GM23338 (cell line): ENCODE measurements around the gene KMT2C. TPM values are rescaled to one million over a fixed set of nuclear protein-coding genes. Genes with fewer than 3 reads are reported as not detected.

Experiments
- ATAC-seq: fragments of 200-7000 bp; cut with Tn5 transposase; 3 replicates; pipeline ENCODE4 v1.9.1; 2020
- DNase-seq: peaks from one replicate; pipeline ENCODE4 v3.0.0-alpha.2; 2015; ENCODE audit warnings: low spot score
- H2AFZ ChIP-seq: fragments of 200-600 bp; sonication (generic); 2 replicates; pipeline ENCODE4 v1.8.0; 2016; ENCODE audit warnings: antibody characterized with exemption, mild to moderate bottlenecking, moderate library complexity
- H3F3A ChIP-seq: fragments of 200-600 bp; sonication (generic); replicated peaks from 2 replicates; pipeline ENCODE4 v1.8.0; 2017; ENCODE audit warnings: antibody characterized with exemption, mixed run types, low read depth
- H3K27ac ChIP-seq: fragments of 200-600 bp; sonication (generic); 2 replicates; pipeline ENCODE4 v1.6.1; 2016; ENCODE audit warnings: low read depth
- H3K27me3 ChIP-seq: fragments of 200-600 bp; sonication (generic); 2 replicates; pipeline ENCODE4 v1.8.0; 2016; ENCODE audit warnings: mild to moderate bottlenecking, mixed run types, moderate library complexity; ENCODE audit not compliant: insufficient read depth
- H3K36me3 ChIP-seq: fragments of 200-600 bp; sonication (generic); 2 replicates; pipeline ENCODE4 v1.8.0; 2016; ENCODE audit warnings: mild to moderate bottlenecking; ENCODE audit not compliant: insufficient read depth
- H3K4me1 ChIP-seq: fragments of 200-600 bp; sonication (generic); 2 replicates; pipeline ENCODE4 v1.8.0; 2016; ENCODE audit warnings: mild to moderate bottlenecking, moderate library complexity; ENCODE audit not compliant: insufficient read depth
- H3K4me2 ChIP-seq: fragments of 200-600 bp; sonication (generic); 2 replicates; pipeline ENCODE4 v1.7.1; 2017; ENCODE audit warnings: mixed run types
- H3K4me3 ChIP-seq: fragments of 200-600 bp; sonication (generic); 2 replicates; pipeline ENCODE4 v1.6.1; 2016; ENCODE audit warnings: mixed run types
- H3K79me2 ChIP-seq: fragments of 200-600 bp; sonication (generic); replicated peaks from 2 replicates; pipeline ENCODE4 v1.8.0; 2017; ENCODE audit warnings: mild to moderate bottlenecking; ENCODE audit not compliant: insufficient read depth
- H3K9me2 ChIP-seq: fragments of 200-600 bp; sonication (generic); 2 replicates; pipeline ENCODE4 v1.8.0; 2017; ENCODE audit not compliant: insufficient read depth
- H4K20me1 ChIP-seq: fragments of 200-600 bp; sonication (generic); replicated peaks from 2 replicates; pipeline ENCODE4 v1.8.0; 2017; ENCODE audit warnings: mild to moderate bottlenecking; ENCODE audit not compliant: insufficient read depth
- H3K27ac Mint-ChIP-seq: 2 replicates; pipeline ENCODE4 v1.8.0; 2020; ENCODE audit warnings: inconsistent platforms, mild to moderate bottlenecking, moderate library complexity, mixed read lengths
- H3K27me3 Mint-ChIP-seq: 3 replicates; pipeline ENCODE4 v1.8.0; 2022; ENCODE audit warnings: low read depth, mild to moderate bottlenecking, moderate library complexity, mixed read lengths, inconsistent platforms; ENCODE audit not compliant: insufficient read depth, poor library complexity
- H3K36me3 Mint-ChIP-seq: 3 replicates; pipeline ENCODE4 v1.8.0; 2021; ENCODE audit warnings: low read depth, mild to moderate bottlenecking, inconsistent platforms, moderate library complexity, mixed read lengths
- H3K4me1 Mint-ChIP-seq: 3 replicates; pipeline ENCODE4 v1.8.0; 2020; ENCODE audit warnings: mild to moderate bottlenecking, inconsistent platforms, mixed read lengths
- H3K4me3 Mint-ChIP-seq: 3 replicates; pipeline ENCODE4 v1.8.0; 2021; ENCODE audit warnings: moderate library complexity, mild to moderate bottlenecking, inconsistent platforms, mixed read lengths
- H3K9me3 Mint-ChIP-seq: 3 replicates; pipeline ENCODE4 v1.8.0; 2020; ENCODE audit warnings: moderate library complexity, mild to moderate bottlenecking, inconsistent platforms, mixed read lengths
- CREB1 ChIP-seq: fragments of 250-450 bp; sonication (Bioruptor Pico); IDR thresholded peaks from 2 replicates; pipeline ENCODE4 v1.5.0; 2020; ENCODE audit warnings: low read depth, mild to moderate bottlenecking, moderate library complexity
- EZH2 ChIP-seq: fragments of 200-600 bp; sonication (generic); IDR thresholded peaks from one replicate; pipeline ENCODE4 v1.8.0; 2017; ENCODE audit warnings: antibody characterized with exemption, mild to moderate bottlenecking, low read depth; ENCODE audit not compliant: unreplicated experiment
- EZH2phosphoT487 ChIP-seq: fragments of 200-600 bp; sonication (generic); IDR thresholded peaks from one replicate; pipeline ENCODE4 v1.8.1; 2018; ENCODE audit warnings: antibody characterized with exemption; ENCODE audit not compliant: unreplicated experiment
- JUNB ChIP-seq: IDR thresholded peaks from one replicate; pipeline ENCODE4 v1.6.1; 2016; ENCODE audit warnings: antibody characterized with exemption; ENCODE audit not compliant: unreplicated experiment
- POLR2AphosphoS5 ChIP-seq: IDR thresholded peaks from 2 replicates; pipeline ENCODE4 v1.6.1; 2016; ENCODE audit warnings: antibody characterized with exemption, low read depth
- STAT1 ChIP-seq: IDR thresholded peaks from one replicate; pipeline ENCODE4 v1.6.1; 2016; ENCODE audit warnings: antibody characterized with exemption; ENCODE audit not compliant: unreplicated experiment
- ZNF114 ChIP-seq: fragments of 250-450 bp; sonication (Bioruptor Pico); IDR thresholded peaks from 2 replicates; pipeline ENCODE4 v1.5.0; 2020; ENCODE audit warnings: mild to moderate bottlenecking, moderate library complexity
- ZNF331 ChIP-seq: fragments of 250-450 bp; sonication (Bioruptor Pico); IDR thresholded peaks from 2 replicates; pipeline ENCODE4 v1.5.0; 2020; ENCODE audit warnings: low read depth, mild to moderate bottlenecking, moderate library complexity
- polyA plus RNA-seq: library from polyadenylated mRNA; unstranded; fragments of >200 nt; fragmentation: Nextera tagmentation; extraction: Ambion mirVana; gene quantifications from 2 replicates; pipeline ENCODE4 v1.2.1, GENCODE V29; 2016
- total RNA-seq: library from RNA; depleted of rRNA; stranded (reverse); fragments of >200 nt; shearing (Covaris generic); gene quantifications from 2 replicates; pipeline ENCODE4 v1.2.3, GENCODE V29; 2014
- TF ChIP-seq, protein P1 (sequence below): IDR thresholded peaks from one replicate; pipeline ENCODE4 v1.6.1; 2018; ENCODE audit warnings: antibody characterized with exemption; ENCODE audit not compliant: unreplicated experiment
- TF ChIP-seq, protein P2 (sequence below): fragments of 250-450 bp; sonication (Bioruptor Pico); IDR thresholded peaks from 2 replicates; pipeline ENCODE4 v1.5.0; 2020; ENCODE audit warnings: mild to moderate bottlenecking, moderate library complexity

KMT2C gene
- total and polyA plus RNA-seq, 2 experiments from 2014 or later: 11.4 to 39.0 TPM

DNA sequence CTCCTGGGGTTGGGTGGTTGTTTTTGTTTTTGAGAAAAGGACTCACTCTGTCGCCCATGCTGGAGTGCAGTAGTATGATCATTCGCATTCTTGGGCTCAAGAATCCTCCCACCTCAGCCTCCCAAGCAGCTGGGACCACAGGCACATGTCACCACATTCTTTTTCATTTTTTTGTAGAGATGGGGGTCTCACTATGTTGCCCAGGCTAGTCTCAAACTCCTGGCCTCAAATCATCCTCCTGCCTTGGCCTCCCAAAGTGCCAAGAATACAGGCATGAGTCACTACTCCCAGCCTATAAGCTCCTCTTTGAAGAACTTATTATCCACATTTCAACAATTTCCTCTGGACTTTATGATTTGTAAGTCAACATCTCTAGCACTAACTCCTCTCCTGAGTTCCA lies 102.7 kb downstream of the KMT2C start:
- Mint-ChIP-seq H3K27ac (no peak overlapping the region), H3K4me1 (peaks cover 4% of the 10 kb centered on the region; the same call in 2 of the 3 replicates), H3K36me3 (peaks cover 9% of the 10 kb centered on the region), H3K9me3 (no peaks in the 10 kb centered on the region), H3K4me3 (no peak overlapping the region), H3K27me3 (peaks cover 7% of the 10 kb centered on the region)
- H3K27ac ChIP-seq: no peak overlapping the region
- H3K36me3 ChIP-seq: no peaks in the 10 kb centered on the region
- no peak overlapping the region for H2AFZ ChIP-seq
- no peaks in the 10 kb centered on the region for H3K9me2 ChIP-seq
- no peaks in the 10 kb centered on the region for H3F3A ChIP-seq
- H3K4me2 ChIP-seq: no peak overlapping the region
- H3K4me1 ChIP-seq: no peaks in the 10 kb centered on the region
- no peak overlapping the region for H3K4me3 ChIP-seq
- peaks cover 40% of the 10 kb centered on the region for H3K79me2 ChIP-seq
- DNase-seq: no peak
- H4K20me1 ChIP-seq: peaks cover under 1% of the 10 kb centered on the region; the same call in 1 of the 2 replicates
- ATAC-seq: no peak
- no peak for TF ChIP-seq CREB1 (CRISPR knock-in tag)
- TF ChIP-seq, protein P1, sequence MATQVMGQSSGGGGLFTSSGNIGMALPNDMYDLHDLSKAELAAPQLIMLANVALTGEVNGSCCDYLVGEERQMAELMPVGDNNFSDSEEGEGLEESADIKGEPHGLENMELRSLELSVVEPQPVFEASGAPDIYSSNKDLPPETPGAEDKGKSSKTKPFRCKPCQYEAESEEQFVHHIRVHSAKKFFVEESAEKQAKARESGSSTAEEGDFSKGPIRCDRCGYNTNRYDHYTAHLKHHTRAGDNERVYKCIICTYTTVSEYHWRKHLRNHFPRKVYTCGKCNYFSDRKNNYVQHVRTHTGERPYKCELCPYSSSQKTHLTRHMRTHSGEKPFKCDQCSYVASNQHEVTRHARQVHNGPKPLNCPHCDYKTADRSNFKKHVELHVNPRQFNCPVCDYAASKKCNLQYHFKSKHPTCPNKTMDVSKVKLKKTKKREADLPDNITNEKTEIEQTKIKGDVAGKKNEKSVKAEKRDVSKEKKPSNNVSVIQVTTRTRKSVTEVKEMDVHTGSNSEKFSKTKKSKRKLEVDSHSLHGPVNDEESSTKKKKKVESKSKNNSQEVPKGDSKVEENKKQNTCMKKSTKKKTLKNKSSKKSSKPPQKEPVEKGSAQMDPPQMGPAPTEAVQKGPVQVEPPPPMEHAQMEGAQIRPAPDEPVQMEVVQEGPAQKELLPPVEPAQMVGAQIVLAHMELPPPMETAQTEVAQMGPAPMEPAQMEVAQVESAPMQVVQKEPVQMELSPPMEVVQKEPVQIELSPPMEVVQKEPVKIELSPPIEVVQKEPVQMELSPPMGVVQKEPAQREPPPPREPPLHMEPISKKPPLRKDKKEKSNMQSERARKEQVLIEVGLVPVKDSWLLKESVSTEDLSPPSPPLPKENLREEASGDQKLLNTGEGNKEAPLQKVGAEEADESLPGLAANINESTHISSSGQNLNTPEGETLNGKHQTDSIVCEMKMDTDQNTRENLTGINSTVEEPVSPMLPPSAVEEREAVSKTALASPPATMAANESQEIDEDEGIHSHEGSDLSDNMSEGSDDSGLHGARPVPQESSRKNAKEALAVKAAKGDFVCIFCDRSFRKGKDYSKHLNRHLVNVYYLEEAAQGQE: no peak
- no peak for TF ChIP-seq POLR2AphosphoS5
- TF ChIP-seq, protein P2, sequence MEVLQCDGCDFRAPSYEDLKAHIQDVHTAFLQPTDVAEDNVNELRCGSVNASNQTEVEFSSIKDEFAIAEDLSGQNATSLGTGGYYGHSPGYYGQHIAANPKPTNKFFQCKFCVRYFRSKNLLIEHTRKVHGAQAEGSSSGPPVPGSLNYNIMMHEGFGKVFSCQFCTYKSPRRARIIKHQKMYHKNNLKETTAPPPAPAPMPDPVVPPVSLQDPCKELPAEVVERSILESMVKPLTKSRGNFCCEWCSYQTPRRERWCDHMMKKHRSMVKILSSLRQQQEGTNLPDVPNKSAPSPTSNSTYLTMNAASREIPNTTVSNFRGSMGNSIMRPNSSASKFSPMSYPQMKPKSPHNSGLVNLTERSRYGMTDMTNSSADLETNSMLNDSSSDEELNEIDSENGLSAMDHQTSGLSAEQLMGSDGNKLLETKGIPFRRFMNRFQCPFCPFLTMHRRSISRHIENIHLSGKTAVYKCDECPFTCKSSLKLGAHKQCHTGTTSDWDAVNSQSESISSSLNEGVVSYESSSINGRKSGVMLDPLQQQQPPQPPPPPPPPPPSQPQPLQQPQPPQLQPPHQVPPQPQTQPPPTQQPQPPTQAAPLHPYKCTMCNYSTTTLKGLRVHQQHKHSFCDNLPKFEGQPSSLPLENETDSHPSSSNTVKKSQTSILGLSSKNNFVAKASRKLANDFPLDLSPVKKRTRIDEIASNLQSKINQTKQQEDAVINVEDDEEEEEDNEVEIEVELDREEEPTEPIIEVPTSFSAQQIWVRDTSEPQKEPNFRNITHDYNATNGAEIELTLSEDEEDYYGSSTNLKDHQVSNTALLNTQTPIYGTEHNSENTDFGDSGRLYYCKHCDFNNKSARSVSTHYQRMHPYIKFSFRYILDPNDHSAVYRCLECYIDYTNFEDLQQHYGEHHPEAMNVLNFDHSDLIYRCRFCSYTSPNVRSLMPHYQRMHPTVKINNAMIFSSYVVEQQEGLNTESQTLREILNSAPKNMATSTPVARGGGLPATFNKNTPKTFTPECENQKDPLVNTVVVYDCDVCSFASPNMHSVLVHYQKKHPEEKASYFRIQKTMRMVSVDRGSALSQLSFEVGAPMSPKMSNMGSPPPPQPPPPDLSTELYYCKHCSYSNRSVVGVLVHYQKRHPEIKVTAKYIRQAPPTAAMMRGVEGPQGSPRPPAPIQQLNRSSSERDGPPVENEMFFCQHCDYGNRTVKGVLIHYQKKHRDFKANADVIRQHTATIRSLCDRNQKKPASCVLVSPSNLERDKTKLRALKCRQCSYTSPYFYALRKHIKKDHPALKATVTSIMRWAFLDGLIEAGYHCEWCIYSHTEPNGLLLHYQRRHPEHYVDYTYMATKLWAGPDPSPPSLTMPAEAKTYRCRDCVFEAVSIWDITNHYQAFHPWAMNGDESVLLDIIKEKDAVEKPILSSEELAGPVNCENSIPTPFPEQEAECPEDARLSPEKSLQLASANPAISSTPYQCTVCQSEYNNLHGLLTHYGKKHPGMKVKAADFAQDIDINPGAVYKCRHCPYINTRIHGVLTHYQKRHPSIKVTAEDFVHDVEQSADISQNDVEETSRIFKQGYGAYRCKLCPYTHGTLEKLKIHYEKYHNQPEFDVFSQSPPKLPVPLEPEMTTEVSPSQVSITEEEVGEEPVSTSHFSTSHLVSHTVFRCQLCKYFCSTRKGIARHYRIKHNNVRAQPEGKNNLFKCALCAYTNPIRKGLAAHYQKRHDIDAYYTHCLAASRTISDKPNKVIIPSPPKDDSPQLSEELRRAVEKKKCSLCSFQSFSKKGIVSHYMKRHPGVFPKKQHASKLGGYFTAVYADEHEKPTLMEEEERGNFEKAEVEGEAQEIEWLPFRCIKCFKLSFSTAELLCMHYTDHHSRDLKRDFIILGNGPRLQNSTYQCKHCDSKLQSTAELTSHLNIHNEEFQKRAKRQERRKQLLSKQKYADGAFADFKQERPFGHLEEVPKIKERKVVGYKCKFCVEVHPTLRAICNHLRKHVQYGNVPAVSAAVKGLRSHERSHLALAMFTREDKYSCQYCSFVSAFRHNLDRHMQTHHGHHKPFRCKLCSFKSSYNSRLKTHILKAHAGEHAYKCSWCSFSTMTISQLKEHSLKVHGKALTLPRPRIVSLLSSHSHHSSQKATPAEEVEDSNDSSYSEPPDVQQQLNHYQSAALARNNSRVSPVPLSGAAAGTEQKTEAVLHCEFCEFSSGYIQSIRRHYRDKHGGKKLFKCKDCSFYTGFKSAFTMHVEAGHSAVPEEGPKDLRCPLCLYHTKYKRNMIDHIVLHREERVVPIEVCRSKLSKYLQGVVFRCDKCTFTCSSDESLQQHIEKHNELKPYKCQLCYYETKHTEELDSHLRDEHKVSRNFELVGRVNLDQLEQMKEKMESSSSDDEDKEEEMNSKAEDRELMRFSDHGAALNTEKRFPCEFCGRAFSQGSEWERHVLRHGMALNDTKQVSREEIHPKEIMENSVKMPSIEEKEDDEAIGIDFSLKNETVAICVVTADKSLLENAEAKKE: no peak
- TF ChIP-seq STAT1: no peak
- no peak for TF ChIP-seq EZH2phosphoT487
- TF ChIP-seq JUNB: no peak
- TF ChIP-seq EZH2: no peak
- TF ChIP-seq ZNF114: no peak
- no peak for TF ChIP-seq ZNF331 (CRISPR knock-in tag)
- no peaks in the 10 kb centered on the region for H3K27me3 ChIP-seq
